ENCODE measurements around the gene MIS12.
A peak's percentile ranks its signal among the peaks of the same experiment; 100 is the strongest.

MIS12 gene, protein sequence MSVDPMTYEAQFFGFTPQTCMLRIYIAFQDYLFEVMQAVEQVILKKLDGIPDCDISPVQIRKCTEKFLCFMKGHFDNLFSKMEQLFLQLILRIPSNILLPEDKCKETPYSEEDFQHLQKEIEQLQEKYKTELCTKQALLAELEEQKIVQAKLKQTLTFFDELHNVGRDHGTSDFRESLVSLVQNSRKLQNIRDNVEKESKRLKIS

DNA sequence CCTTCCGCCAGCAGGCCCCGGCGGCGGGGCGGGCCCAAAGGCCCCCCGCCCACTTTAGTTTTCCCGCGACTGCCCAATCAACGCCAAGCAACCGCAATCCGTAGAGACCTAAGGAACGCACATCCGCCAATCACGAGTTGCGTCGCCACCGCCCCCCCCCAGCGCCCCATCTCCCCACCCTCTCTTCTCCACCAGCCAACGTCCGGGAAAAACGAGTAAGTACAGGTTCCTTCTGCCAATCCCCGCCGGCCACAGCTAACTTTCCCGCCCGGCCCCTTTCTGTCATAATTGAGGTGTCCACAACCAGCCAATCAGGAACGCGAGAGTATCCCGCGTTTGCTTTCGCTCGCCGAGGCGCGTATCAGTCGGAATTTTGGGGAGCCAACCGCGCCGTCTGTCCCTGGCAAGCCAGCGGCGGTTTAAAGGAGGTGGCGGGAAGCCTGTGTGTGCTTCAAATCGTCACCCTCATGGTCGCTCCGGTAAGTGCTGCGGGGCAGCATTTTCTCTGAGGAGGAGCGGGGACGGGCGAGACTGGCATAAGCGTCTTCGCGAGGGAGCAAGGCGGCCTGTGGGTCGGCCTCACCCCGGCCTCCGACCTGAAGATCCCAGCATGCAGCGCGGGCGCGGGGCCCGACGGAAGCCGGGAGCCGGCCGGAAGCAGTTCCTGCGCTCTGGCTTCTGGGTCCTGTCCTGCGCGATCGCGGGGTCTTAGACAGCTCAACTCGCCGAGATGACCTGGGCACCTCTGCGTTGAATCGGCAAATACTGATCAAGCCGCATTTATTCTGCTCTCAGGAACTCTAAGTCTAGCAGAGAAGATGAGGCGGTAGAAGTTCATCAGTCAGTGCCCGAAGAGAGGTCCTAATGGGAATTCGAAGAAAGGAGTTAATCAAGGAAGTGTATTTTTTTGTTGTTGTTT, at the start of gene MIS12:
Gene MIS12 (plus strand): TSS at position 361 of the 919 bp plus-strand sequence. CDS start 2,297 bp downstream, outside the sequence.
- DNase-seq: peak; percentile 70 to 94

DNA sequence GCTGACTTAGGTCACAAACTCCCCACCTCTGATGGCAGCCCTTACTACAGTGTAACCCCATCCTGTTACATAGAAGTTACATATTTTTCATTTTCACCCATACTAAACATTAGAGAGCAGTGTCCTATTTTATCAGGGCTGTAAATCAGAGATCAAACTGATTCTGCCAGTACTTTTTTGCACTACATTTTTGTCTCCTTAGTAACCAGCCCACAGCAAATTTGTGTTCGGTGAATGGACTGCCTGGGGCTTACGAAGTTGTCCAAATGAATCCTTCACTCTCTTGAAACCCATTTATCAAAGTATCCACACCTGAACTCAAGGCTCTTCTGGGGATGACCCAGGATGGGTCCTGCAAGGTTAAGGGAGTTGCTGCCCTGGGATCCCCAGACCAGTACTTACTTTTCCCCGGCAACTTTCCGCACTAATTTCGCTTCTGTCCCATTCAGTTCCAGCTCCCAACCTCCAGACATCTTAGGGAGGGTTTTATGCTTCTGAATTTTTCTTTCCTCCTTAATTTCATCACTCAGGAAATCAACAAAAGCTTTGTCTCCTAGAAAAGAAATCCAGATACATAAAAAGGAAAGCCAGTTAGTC, 48.5 kb upstream of the MIS12 start:
- DNase-seq: no peak

DNA sequence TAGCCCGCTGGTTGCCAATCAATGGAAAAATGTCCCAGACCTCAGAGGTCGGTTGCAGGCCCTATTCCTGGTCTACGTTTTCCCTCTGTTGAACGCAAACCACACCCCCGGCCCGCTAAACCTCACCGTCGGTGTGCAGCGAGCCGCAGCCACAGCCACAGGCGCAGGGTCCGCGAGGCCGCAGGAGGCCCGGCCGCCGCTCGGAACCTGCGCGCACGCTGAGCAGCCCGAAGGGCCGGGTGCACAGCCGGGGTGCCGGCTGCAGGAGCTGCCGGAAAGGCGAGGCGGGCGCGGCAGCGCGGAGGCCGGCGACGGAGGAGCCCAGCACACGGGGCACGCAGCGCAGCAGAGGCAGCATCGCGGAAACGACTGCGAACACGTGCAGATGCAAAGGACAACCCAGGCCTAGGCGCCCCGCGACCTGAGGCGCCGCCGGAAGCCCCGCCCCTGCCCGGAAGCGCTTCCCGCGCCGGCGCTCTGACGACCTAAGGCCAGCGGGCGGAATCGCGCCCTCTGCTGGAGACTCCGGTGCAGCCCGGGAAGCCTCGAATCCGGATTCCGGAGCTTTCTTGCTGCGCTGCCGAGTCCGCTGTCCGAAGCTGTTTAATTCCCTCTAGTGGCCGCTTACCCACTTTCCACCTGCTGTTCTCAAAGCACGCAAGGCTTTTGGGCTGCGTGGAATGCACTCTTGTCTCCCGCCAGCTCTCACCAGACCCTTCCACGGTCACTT, 47.5 kb upstream of the MIS12 start, which contains the start of gene C1QBP:
Gene C1QBP (minus strand): TSS at position 440 of the 730 bp plus-strand sequence. CDS start 82 bp downstream, at position 358.
- peak; percentile 65 to 67 for DNase-seq

DNA sequence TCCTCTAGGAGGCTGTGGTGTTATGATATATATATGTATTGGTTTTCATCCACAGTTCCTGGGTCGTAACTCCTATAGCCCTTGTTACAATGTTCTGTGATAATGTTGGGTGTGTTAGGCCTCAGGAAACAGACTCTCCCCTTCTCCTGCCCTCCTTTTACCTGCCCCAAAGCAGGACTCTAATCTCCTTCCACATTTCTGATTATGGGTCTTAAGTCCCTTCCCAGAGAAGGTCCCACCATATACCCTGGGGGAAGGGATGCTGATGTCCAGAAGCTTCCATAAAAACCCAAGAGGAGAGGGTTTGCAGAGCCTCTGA, 47.0 kb upstream of the MIS12 start:
- no peak for DNase-seq

DNA sequence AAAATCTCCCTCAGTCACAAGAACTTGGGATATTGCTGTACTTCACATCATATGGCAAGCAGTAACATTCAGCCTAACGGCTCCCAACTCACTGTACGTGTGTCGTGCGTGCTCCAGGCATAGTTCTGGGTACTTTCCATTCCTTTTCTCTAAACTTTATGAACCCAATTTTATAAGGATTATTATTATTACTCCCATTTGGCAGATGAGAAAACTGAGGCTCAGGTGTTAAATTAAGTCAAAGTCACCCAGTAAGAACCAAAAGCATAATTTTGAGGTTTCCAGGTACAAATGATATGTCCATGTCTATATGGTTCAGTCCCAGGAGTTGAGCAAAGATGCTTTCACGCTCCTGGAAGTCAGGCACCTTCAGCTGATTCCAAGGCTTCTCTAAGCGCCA, 42.6 kb upstream of the MIS12 start:
- DNase-seq: no peak

DNA sequence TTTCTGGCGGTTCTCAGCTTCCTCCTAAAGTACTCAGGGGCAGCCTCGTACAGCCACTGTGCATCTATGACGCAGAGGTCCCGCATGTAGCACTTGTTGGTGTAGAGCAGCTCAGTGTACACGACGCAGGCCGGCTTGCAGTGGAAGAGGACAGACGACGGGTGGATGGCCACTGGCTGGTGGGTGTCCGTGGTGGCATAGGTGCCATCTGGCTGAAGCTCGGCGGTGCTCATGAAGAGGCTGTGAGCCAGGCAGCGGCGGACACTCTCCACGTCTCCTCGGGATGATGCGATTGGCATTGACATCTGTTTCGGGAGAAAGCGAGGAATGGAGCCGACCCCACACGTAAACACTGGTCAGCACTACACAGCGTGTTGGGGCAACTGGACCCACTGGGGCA, 42.2 kb upstream of the MIS12 start:
- no peak for DNase-seq

DNA sequence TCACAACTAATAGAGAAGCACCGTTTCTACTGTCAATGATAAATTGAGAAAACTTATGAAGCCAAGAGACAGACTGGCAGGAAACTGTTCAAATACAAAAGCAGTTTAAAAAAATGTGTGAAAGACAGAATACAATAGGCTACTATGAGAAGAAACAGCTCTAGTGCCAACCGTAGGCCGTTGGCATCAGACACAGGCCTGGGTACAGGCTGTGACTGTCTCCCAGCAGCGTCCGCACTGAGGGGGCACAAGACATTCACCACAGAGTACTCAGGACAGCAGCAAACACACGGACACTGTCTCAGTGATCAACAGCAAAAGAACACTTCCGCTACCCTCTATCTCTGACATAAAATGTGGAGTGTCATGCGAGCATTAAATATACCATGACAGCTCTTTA, 39.6 kb upstream of the MIS12 start:
- no peak for DNase-seq

DNA sequence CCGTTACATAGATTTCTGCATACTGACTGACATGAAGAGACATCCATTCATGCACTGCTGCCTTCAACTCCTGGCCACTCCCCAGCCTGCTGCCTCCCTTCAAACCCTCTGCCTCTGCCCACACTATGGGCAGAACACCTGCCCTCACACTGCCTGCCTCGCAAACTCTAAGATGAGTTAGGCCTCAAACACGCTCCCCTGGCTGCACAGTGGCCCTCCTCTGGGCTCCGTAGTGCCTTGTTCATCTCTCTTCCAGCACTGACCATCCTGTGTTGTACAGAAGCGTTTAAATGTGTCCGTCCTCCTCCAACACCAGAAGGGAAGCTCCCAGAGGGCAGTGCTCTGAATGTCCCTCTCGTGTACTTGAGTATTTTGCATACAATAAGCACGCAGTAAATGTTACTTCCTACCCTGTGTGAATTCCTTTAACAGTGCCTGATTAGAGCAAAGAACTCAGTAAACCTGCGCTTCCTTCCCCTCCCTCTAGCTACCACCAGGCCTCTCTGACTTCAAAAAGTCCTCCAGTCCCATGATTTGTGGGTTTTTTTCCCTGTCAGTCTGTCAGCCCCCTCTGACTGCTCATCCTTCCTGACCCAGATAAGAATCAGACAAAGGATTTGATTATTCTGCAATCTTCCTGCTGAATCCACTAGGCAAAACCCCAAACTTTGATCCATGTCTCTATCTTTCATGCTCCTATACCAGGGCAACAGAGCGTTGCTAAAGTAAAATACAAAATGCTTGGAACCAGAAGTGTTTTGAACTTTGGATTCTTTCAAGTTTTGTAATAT, 21.5 kb upstream of the MIS12 start:
- DNase-seq: no peak

DNA sequence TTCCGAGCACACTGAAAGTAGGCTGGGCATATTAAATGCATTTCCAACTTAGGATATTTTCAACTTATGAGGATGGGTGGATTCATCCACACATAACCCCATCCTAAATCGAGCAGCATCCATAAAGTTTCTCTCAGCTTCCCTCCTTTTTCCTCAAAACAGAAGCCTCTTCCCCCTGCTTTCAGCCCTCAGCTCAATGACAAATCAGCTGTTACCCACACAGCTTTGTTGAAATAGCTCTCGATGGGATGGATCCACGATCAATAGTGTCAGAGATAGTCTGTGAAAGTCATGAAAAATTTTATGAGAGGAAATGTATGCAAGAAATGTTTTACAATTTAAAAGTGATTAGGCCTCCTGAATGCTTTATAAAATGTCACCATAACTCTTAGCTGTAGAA, 20.1 kb upstream of the MIS12 start:
- no peak for DNase-seq

DNA sequence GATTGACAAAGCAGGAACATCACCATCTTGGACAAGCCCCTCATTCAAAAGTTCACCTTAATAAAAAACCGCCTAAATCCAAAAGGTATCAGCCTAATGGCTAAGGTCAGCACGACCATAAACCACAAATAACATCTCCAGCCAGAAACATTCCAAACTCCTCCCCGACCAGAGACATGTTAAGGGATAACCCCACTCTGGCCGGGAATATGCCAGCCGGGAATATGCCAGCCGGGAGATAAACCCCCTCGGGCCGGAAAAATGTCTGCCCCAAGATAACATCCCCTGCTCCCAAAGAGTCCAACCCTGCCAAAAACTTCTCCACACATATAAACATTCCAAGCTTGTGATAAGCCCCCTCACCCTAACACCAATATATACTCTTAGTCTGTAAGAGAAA, 18.9 kb upstream of the MIS12 start:
- no peak for DNase-seq

DNA sequence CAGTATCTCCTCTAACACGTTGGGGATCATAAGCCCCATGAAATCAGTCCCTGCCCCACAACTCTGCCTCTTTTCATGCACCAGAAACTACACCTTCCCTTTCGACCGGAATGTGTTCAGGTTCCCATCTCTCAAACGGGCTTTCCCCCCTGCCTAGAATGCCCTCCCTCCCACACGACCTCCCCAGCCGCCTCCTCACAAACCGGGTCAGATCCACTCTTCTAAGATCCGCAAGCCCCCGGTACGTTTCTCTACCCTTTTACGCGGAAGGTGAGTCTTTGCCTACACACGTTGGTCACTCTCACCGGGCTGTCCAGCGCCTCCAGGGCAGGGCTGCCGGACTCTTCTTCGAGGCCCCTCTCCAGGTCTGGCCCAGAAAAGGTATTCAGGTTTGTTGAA, 18.3 kb upstream of the MIS12 start:
- no peak for DNase-seq

DNA sequence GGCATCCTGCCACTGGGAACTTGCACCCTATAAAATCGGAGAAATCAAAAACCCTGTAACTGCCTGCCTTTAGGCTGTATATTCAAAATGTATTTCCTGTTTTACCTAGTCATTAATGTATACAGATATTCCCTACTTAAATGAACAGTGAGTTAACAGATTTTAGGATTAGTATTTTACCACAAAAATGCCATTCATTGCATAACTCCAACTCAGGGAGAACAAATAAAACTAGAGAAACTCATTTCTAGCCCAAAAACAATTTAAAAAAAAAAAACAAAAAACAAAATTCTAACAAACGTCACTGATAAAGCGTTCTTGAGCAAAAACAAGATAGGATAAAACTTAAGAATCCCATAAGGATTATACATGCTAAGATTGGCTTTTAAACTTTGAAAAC, 13.9 kb upstream of the MIS12 start:
- no peak for DNase-seq

DNA sequence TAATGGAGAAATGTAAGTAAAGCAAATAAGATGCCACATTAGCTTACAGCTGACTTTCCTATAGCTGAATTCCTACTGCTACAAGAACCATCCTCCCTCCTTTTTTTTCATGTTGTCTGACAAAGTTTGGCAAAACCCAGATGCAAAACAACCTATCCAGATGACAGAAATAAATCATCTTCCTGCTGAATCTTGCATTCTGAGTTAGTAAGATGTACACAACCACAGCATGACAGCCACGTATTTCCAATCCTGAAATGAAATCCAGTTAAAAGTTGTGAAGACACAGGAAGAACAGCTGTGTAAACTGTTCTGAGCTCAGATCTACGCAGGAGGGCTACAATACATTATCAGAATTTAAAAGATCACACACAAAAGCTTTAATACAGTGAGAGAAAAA, 12.5 kb upstream of the MIS12 start:
- no peak for DNase-seq

DNA sequence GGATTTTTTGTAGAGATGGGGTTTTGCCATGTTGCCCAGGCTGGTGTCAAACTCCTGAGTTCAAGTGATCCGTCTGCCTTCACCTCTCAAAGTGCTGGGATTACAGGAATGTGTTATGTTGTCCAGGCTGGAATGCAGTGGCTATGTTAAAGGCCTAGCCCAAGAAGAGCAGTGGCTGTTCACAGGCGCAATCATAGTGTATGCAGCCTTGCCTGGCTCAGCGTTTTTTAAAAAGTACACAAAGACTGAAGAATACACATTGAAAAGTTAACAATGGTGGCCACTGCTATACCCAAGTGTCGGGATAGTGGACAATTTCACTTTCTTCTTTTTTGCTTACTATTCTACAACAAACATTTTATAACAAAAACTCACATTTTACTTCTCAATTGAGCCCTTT, 7.4 kb upstream of the MIS12 start:
- DNase-seq: no peak

DNA sequence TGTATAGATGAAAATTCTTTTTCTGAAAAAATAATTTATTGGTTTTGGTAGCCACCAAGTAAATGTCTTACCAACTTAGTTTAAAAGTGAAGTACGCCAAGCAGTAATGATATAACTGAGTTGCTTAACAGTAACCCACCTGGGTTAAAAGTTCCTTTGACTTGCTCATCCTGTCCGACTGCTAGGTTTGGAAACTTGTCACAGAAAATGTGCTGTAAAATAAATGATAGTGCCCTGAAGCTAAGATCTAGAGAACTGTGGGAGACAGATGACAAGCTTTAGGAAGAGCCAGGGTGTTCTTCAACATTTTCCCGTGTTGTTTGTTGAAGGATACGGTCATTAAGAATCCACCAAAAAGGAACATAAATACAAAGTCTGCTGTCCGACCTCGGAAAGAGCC, 5.4 kb upstream of the MIS12 start:
- DNase-seq: no peak

DNA sequence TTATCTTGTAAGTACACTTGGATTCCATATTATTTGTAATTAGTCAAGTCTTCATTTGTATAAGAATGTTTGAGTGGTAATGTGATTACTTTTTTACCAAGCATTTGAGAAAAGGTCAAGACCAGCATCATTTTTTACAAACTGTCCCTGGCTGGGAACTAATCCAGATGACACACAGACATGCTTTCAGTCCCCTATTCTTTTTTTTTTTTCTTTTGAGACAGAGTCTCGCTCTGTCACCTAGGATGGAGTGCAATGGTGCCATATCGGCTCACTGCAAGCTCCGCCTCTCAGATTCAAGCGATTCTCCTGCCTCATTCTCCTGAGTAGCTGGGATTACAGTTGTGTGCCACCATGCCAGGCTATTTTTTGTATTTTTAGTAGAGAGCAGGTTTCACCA, 4.9 kb upstream of the MIS12 start:
- DNase-seq: no peak

DNA sequence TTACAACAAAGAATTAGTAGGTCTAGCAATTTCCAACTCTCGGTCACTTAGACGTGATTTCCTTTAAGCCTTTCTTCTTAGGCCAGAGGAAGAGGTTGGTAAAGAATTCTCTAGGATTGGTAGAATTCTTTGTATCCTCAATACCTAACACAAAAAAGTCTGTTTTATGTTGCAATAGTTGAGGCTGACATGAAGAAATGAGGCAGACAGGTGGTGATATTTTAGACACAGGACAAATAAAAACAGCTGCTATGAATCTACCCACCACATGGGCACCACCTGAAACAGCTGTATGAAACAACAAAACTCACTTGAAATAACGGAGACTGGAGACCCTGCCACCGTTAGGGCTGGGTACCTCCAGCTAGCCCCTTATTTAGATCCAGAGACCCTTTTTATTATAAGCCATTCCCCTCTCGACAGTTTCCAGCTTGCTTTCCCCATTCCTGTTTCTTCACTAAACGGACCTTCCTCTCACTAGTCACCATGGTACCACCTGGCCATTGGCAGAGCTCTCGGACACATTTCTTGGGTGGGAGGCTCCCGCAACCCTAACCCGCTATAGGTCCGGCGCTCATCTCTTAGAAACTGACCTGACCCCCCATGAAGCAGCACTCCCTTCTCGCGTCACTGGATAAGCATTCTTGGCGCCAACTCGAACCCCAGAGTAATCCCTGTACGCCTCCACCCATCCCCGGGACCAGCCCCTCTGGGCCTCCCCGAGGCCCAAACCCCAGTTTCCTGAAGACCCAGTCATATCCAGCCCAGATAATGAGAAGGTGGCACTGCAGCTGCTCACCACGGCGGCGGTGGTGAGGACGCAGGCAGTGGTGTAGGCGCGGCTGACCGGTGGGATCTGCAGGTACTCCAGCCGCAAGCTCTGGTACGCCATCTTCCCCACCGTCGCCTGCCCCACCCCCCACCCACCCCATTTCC, 828 bp upstream of the MIS12 start, which contains the start of gene DERL2:
Gene DERL2 (minus strand): TSS at position 909 of the 936 bp plus-strand sequence. CDS start 17 bp downstream, at position 892.
- no peak for DNase-seq

DNA sequence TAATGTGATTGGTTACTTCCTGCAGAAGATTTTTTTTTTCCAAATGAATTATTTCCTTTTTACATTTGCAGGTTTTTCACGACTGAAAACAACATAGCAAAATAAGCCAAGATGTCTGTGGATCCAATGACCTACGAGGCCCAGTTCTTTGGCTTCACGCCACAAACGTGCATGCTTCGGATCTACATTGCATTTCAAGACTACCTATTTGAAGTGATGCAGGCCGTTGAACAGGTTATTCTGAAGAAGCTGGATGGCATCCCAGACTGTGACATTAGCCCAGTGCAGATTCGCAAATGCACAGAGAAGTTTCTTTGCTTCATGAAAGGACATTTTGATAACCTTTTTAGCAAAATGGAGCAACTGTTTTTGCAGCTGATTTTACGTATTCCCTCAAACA, 2.4 kb downstream of the MIS12 start:
- DNase-seq: no peak

DNA sequence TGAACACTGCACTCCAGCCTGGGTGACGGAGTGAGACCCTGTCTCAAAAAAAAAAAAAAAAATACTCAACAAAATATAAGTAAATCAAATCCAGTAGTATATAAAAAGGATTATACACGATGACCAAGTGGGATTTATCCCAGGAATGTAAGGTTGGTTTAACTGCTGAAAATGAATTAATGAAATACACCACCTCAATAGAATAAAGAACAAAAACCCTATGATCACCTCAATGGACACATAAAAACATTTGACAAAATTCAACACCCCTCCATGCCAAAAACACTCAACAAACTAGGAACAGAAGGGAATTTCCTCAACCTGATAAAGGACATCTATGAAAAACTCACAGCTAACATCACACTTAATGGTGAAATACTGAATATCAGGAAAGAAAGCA, 6.6 kb downstream of the MIS12 start:
- no peak for DNase-seq

DNA sequence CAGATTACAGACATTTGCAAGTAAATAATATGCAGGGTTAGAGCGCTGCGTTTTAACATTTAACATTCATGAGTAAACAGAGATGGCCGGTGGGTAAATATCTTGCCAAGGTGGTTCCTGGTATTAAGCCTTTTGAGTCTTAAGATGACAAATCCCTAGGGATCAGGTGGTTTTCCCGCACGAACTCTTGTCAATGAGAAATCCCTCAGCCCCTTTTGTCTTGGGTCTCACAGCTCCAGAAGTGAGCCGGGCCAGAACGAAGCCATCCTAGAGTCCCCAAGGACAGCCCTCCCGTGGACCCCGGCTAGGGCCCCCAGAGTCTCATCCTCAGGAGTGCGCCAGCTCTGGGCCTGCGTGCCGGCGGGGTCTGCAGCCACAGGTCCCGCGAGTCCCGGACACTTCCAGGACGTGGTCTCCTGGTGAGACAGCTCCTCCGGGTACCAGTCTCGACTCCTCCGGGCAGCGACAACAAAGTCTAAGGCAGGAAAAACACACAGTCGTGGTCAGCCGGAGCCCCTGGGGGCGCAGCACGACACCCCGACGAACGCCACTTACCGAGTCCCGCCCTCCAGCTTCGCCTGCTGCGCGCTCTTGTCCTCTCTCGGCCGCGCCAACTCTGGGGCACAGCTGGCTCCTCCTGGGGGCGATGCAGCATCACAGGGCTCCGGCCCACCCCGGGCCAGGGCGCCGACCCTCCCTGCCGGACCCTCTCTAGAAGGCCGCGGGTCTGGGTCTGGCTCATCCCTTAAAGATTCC, 13.3 kb downstream of the MIS12 start:
- DNase-seq: peak; percentile 4 to 41

DNA sequence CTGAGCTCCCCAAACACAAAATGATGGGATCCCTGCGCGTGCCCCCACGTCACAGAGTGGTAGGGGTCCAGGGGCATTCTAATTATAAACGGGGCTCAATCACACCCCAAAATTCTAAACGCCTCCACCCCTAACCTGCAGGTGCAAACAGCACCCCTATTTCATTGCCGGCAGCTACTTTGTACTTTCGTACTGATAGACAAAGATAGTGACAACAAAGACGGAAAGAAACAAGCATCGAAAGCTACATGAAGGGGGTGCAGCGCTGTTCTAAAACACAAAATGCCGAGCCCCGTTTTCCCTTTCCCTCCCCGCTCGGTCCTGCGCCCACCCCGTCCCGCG, 13.9 kb downstream of the MIS12 start:
- no peak for DNase-seq

Data from NCI-H187 (cell line).